ENCODE results near the gene ZNF41.
"Not testable (repeated sequence)": the region's sequence is repeated elsewhere in the genome, so short reads cannot be mapped to it uniquely, and the experiment has no call there.

Gene ZNF41

DNA sequence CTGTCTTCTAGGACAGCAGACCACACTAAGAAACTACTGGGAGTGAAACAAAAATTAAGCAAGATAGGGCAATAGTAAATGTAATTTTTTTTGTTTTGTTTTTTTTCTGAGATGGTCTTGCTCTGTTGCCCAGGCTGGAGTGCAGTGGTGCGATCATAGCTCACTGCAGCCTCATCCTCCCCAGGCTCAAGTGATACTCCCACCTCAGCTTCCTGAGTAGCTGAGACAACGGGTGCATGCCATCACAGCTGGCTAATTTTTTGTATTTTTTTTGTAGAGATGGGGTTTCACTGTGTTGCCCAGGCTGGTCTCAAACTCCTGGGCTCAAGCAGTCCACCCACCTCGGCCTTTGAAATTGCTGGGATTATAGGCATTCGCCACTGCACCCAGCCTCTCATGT is 9.1 kb upstream of the ZNF41 start:
- not testable (repeated sequence) for DNase-seq

DNA sequence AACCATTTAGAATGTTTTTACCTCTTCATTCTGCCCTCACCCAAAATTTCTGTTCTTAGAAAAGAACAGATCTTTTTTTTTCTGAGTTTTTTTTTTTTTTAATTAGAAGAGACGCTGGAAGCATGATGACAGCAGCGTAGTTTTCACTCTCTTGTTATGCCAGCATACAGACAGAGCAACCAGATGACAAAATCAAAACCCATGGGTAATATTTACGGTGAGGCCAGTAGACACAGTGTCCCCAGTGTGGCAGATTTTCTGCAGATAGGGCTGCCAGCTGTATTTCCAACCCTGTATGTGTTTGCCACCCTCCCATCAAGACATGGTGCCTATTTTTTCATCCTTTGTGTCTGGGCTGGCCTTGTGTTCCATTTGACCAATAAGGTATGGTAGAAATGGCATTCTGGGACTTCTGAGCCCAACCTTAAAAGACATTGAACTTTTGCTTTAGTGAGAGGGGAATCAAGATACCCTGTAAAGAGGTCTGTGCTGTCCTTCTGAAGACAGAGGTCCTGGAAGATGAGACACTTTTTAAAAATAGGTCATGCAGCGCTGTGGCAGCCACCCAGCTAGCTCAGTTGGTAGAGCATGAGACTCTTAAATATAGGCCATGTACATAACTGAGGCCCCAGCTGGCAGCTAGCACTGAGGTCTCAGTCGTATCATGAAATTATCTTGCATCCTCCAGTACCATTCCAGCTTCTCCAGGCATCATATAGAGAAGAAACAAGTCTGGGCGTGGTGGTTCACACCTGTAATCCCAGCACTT is 6.7 kb upstream of the ZNF41 start:
- DNase-seq, result no peak

DNA sequence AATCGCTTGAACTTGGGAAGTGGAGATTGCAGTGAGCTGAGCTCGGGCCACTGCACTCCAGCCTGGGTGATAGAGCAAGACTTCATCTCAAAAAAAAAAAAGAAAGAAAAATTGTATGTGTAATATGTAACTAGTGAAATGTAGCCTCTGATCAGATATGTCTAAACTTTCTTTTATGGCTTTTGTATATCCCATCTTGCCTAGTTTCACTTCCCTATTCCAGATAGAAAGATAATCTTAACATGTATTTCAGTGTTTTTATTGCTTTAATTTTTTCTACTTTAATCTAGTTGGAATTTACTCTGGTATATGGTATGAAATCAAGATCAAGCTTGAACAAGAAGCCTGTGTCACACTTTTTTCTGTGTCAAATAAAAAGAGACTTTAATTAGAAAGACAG is 1.9 kb upstream of the ZNF41 start:
- DNase-seq, result no peak

DNA sequence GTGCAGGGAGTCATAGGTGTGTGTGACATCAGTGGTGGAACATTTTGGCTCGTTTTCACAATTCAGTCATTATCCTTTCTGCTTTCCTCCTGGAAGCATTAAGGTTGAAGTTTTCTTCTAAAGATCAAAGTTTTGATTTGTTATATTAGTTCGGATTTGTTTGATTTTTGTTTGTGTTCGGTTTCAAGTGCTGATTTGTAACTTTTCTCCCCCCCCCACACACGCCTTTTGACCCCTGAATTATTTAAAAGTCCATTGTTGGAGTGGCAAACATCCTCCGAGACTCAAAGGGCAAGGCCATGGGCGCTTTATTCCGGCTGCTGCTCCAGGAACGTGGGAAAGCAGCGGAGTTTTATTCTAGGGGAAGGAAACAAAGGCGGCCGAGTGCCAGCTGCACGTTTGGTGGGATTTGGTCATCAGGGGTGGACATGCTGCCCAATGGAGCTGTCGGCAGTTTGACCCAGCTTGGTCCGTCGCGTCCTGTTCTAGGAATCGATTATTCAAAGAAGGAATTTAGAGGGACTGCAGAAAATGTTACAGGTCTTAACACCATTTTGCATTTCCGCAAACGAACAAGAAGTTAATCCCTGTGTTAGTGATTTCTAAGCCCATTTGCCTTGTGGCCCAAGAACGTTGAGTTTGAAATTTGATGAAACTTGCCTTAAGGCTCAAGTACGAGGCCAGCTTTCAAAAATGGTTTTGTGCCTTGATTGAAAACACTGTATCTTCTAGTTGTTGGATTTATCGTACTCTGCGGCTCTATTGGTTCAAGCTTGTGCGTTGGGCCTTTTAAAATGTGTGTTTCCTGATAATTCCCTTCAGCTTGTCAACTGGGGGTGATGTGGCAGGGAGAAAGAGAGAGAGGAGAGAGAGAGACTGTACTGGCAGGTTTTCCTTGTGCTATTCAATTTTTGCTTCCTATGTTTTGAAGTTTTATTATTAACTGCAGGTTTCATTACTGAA is 565 bp upstream of the ZNF41 start:
- DNase-seq, result peak in 14 of 58 donors; percentile 0 to 15 (median 6)

DNA sequence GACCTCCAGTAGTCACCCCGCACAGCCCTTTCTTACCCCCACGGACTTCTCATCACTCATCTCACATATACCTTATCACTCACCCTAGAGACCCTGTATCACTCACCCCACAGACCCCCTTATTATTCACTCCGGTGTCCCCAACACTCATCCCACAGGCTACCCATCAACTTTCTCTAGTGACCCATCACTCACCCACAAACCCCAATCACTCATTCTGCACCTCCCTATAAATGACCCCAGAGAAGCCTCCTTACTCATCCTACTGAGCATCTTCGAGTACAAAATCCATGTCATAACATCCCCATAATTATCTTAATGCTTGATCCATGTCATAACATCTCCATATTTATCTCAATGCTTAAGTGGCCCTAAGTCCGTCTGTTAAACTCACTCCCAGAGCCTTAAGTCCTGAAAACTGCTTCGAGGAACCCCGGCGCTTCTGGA is 934 bp downstream of the ZNF41 start:
- no peak for DNase-seq

DNA sequence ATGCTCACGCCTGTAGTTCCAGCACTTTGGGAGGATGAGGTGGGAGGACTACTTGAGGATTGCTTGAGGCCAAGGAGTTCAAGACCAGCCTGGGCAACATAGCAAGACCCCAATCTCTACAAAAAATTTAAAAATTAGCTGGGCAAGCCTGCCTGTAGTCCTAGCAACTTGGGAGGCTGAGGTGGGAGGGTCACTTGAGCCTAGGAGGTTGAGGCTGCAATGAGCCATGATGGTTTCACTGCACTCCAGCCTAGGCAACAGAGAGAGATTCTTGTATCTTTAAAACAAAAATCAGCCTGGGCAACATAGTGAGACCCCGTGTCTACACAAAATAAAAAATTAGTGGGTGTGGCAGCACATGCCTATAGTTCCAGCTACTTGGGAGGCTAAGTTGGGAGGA is 1.9 kb downstream of the ZNF41 start:
- no peak for DNase-seq

DNA sequence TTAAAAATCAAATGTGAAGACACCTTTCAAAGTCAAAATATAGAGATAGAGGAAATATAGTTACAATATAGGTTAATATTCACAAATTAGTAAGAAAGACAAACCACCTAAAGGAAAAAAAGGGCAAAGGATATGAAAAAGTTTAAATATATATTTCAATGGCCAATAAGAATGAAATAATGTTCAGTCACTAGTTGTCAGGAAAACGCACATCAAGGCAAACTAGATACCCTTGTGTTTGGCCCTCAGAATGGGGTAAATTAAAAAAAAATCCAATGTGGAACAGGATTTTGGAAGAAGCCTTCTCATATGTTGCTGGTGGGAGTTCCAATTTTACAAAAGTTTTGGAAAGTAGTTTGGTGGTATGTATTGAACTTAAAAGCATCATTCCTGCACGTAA is 2.4 kb downstream of the ZNF41 start:
- DNase-seq, result no peak

DNA sequence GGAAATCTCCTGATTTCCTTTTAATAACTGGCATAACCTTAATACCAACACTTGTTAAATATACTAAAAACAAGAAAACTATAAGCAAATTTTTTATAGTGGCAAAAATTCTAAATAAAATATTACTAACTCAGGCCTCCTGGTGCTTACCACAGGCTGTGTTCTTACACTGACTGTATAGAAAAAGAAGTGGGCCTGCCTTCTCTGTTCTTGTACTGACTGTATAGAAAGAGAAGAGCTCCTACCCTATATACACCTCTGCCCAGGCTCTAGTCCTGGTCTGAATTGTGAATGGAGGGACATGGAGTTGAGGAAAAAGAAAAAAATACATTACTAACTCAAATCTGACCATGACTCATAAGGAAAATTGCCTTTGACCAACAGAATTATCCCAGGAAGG is 7.5 kb downstream of the ZNF41 start:
- DNase-seq, result no peak

DNA sequence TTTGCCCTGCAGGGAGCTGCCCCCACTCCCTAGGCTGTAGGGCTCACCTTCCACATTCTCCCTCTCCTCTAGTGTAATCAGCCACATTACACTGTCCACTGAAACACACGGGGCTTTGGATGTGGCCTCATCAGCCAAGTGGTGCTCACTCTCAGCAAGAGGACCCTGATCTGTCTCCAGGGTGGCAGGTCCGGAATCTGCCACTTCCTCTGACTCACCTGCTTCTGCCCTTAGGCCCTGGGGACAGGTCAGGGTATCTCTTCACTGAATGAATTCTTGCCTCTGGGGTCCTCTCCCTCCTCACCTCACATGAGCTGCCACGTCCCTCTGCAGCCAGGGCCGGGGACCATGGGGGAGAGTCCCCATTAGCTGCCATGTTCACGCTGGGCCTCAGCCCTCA is 15.9 kb downstream of the ZNF41 start:
- DNase-seq, result no peak

DNA sequence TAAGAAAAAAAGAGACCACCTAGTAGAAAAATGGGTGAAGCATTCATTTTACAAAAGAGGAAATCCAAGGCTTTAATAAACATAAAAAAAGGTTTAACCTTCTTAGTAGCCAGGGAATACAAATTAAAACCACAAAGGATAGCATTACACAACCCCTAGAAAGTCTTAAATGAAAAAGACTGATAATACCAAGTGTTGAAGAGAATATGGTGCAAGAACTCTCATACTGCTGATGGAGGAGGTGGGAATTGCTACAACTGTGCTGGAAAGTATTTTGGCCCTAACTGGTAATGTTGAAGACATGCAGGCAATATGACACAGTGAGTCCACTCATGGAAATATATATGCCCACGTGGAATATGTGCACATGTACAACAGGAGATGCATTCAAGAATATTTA is 22.5 kb downstream of the ZNF41 start:
- DNase-seq, result no peak

DNA sequence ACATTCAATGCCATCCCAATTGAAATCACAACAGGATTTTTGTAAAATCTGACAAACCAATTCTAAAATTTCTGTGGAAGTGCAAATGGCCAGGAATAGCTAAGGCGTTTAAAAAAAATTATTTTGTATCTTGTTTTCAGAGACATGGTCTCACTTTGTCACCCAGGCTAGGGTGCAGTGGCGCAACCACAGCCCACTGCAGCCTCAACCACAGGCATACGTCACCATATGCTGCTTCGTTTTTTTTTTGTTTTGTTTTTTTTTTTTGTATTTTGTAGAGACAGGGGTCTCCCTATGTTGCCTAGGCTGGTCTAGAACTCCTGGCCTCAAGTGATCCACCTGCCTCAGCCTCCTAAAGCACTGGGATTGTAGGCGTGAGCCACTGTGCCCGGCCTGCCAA is 24.5 kb downstream of the ZNF41 start:
- no peak for DNase-seq

DNA sequence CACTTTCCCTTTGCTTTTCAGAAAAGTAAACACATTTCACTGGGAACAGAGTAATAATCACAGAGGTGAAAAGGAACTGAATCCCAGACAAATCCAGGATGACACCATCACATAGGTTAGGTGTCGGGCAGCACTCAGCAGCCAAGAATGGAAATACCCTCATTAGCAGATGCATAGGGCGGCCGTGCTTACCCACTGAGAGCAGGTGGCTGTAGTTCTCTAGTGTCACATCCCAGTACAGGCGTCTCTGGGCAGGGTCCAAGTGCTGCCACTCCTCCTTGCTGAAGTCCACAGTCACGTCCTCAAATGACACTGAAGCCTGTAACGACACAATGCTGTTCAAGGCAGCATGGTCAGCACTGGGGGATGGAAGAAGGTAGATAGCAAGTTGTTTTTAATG is 26.9 kb downstream of the ZNF41 start:
- DNase-seq, result no peak

DNA sequence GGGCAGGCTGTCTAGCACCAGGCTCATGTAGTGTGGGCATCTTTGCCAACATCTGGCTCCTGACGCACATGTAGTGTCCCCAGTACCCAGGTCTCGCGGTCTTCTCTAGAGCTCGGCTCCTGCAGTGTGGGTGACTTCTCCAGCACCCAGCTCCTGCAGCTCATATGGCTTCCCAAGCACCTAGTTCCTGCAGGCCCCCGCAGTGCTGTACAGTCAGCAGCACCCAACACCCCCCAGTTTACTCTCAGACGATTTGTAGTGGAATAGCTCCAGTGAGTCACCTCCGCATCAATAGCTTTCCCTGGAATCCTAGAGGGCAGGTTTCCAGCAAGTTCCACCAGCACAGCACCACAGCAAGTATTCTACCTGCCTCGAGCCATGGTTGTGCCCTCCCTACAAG is 30.9 kb downstream of the ZNF41 start:
- DNase-seq, result peak in 10 of 58 donors; percentile 0 to 3 (median 1)

DNA sequence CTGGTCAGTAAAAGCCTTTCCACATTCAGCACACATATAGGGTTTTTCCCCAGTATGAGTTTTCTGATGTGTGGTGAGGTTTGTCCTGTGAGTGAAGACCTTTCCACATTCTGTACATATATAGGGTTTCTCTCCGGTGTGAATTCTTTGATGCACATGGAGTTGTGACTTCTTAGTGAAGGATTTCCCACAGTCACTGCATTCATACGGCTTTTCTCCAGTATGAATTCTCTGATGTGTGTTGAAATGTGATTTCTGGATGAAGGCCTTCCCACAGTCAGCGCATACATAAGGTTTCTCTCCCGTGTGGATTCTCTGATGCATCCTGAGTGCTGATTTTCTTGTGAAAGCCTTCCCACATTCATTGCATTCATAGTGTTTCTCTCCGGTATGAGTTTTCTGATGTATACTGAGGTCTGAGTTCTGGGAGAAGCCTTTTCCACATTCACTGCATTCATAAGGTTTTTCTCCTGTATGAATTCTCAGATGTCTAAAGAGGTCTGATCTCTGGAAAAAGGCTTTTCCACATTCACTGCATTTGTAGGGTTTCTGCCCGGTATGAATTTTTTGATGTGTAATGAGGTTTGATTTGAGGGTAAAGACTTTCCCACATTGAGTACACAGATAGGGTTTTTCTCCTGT is 34.7 kb downstream of the ZNF41 start:
- no peak for DNase-seq

DNA sequence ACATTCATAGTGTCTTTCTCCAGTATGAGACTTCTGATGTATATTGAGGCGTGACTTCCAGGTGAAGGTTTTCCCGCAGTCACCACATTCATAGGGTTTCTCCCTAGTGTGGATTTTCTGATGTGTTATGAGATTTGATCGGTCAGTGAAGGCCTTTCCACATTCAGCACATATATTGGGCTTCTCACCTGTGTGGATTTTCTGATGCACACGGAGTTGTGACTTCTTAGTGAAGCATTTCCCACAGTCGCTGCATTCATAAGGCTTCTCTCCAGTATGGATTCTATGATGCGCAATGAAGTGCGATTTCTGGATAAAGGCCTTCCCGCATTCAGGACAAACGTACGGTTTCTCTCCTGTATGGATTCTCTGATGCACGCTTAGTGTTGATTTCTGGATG is 35.4 kb downstream of the ZNF41 start:
- no peak for DNase-seq

DNA sequence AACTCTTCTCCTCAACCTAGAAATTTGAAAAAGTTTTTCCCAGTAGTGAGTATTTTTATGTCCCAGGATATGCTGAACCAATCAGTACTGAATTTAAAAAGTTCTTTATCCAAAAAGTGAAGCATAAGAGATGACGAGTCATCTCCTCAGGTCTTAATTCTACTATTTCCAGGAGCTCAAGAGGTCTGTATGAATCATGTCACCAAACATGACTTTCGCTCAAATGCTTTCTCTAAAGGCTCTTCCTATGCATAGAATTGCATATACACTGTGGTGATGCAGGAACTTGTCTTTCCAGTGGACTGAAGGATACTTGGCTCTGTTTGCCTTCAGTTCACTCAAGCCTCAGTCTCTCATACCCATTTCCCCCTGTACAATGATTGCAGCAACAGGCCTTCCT is 36.1 kb downstream of the ZNF41 start:
- no peak for DNase-seq

DNA sequence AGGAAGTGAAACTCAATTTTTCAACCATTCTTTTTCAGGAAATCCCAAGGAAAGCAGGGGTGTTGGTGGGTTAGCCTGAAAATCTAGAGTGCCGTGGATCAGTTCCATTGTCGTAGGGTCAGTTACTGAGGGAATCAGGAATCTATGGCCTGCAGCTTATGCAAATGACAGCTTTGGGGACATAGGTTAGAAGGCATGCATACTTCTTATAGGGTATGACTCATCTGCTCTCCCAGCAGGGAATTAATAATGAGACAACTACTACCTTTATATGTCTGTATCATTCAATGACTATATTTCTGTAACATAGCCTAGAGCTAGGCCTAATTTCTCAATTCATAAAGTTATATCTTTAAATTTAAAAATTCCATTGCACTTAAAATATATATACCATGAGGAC is 36.6 kb downstream of the ZNF41 start:
- DNase-seq, result no peak

DNA sequence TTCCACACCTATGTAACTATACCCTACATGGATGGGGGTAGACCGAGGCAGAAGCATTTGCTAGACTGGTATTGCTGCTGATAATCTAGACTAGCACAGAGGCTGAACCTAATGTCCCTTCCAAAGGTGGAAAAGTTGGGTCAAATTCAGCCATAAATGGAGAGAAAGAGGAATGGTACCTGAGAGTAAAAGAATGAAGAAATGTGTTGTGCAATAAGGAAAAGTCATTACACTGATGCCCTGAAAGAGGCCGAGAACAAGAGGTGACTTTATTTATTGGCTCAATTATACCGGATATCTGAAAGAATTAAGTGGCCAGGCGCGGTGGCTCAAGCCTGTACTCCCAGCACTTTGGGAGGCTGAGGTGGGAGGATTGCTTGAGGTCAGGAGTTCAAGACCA is 52.1 kb downstream of the ZNF41 start:
- DNase-seq, result no peak

DNA sequence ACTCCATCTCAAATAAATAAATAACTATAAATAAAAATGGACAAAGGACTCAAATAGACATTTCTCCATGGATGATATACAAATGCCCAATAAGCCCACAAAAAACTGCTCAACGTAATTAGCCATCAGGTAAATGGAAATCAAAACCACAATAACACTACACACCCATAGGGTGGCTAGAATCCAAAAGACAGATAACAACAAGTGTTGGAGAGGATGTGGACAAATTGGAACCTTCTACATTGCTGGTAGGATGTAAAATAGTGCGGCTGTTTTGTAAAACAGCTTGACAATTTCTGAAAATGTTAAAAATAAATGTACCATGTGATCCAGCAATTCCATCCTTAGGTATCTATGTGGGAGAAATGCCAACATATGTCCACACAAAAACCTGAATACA is 60.6 kb downstream of the ZNF41 start:
- DNase-seq, result no peak

DNA sequence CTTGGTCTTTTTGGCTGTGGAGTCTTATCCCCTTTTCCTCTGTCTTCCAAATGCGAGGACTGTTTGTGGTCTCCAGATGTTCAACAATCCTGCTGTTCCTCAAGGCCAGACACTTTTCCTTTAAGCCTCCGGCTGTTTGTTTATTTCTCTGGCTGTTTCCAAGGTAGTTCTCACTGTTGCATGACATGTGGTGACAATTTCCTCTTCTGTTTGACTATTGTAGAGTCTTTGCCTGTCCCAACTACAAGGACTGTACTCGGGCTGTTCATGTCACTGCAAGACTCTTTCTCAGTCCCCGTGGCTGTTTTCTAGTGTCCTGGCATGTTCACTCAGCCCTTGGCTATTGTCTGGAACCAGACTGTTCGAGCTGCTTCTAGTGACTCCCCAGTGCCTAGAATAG is 62.1 kb downstream of the ZNF41 start:
- no peak for DNase-seq

DNA sequence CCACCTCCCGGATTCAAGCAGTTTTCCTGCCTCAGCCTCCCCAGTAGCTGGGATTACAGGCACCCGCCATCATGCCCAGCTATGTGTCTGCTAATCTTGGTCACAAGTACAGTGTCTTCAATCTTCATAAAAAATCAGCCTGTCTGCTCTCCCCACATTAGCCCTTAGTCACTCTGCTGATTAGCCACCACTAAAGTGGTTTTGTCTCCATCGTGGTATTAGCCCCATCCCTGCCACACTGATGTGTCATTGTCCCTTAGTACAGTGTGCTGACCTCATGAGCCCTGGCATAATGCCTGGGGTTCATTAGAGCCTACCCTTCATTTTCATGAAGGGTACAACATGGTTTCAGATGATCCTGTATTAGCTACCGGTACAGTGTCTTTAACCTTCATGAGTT is 62.8 kb downstream of the ZNF41 start:
- DNase-seq, result no peak

DNA sequence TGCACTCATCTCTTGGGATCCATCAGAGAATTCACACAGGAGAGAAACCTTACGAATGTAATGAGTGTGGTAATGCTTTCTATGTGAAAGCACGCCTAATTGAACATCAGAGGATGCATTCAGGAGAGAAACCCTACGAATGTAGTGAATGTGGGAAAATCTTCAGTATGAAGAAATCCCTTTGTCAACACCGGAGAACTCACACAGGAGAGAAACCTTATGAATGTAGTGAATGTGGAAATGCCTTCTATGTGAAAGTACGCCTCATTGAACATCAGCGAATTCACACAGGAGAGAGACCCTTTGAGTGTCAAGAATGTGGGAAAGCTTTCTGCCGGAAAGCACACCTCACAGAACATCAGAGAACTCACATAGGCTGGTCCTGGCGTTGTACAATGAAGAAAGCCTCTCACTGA is 69.8 kb downstream of the ZNF41 start:
- no peak for DNase-seq

Measured in anterior cingulate cortex (tissue), 58 donors.